ENCODE results near the gene EWSR1.
"Not testable (repeated sequence)": the region's sequence is repeated elsewhere in the genome, so short reads cannot be mapped to it uniquely, and the experiment has no call there.

The EWSR1 gene, protein sequence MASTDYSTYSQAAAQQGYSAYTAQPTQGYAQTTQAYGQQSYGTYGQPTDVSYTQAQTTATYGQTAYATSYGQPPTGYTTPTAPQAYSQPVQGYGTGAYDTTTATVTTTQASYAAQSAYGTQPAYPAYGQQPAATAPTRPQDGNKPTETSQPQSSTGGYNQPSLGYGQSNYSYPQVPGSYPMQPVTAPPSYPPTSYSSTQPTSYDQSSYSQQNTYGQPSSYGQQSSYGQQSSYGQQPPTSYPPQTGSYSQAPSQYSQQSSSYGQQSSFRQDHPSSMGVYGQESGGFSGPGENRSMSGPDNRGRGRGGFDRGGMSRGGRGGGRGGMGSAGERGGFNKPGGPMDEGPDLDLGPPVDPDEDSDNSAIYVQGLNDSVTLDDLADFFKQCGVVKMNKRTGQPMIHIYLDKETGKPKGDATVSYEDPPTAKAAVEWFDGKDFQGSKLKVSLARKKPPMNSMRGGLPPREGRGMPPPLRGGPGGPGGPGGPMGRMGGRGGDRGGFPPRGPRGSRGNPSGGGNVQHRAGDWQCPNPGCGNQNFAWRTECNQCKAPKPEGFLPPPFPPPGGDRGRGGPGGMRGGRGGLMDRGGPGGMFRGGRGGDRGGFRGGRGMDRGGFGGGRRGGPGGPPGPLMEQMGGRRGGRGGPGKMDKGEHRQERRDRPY

DNA sequence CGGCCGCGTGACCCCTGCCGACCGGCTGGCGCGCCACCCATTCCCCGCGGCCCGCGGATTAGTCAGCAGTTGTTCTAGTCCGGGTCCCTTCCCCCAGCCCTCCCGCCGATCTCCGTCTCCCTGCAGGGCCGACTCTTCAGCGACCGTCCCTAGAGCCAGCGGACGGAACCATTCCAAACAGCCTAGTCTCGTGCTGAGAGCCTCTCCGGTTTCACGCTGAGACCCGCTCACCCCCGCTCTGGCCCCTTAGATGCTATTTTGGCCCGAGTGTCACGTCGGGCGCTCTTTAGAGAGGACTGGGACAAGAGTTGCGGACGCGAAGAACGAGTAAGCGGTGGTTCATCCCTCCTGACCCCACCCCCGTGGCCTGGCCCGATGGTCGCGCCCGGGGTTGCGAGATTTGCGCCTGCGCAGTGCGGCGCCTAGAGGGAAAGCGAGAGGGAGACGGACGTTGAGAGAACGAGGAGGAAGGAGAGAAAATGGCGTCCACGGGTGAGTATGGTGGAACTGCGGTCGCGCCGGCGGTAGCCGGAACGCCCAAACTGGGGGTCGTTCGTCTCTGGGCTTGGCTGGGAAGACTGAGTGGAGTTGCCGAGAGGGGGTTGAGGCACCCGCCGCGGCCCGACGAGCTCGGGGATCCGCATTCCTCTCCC is at the start of gene EWSR1, which contains the start of gene RHBDD3:
Gene EWSR1 (plus strand): TSS at position 411 of the 653 bp plus-strand sequence. CDS start 69 bp downstream, at position 480.
Gene RHBDD3 (minus strand): TSS at position 124 of the 653 bp plus-strand sequence. CDS start 2,355 bp downstream, outside the sequence.
- peak; percentile 93 for DNase-seq

DNA sequence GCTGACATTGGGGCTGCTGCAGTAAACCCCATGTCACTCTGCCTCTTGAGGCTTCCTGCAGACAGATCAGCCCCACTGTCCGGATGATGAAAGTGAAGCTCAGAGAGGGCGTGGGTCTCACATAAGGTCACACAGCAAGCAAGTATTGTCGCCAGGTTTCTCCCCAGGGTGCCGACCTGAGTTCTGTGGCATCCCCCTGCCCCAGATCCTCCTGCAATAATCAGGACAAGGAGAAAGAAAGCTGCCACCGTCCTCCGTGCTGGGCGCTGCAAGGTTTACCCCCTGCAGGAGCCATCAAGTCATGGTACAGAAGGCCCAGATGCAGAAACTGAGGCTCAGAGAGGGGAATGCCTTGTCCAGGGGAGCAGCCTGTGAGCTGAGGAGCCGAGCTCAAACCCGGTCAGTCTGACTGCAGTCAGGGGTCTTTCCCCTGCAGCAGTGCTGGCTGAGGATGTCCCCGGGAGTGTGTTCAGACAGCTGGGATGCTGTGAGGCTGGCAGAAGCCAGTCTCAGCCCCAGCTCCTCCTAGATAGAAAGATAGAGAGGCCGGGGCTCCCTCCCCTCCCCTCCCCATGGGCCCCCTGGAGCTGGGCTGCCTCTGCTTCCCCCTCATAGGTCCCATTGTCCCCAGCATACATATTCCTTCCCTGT is 49.2 kb upstream of the EWSR1 start:
- no peak for DNase-seq

DNA sequence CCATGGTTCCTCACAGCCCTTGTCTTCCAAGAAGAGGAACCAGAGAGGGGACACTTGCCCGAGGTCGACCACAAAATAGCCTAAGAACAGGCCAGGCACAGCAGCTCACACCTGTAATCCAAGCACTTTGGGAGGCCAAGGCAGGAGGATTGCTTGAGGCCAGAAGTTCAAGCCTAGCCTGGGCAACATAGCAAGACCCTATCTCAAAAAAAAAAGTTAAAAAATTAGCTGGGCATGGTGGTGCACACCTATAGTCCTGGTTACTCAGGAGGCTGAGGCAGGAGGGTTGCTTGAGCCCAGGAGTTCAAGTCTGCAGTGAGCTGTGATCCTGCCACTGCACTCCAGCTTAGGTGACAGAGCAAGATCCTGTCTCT is 48.7 kb upstream of the EWSR1 start:
- DNase-seq = not testable (repeated sequence)

DNA sequence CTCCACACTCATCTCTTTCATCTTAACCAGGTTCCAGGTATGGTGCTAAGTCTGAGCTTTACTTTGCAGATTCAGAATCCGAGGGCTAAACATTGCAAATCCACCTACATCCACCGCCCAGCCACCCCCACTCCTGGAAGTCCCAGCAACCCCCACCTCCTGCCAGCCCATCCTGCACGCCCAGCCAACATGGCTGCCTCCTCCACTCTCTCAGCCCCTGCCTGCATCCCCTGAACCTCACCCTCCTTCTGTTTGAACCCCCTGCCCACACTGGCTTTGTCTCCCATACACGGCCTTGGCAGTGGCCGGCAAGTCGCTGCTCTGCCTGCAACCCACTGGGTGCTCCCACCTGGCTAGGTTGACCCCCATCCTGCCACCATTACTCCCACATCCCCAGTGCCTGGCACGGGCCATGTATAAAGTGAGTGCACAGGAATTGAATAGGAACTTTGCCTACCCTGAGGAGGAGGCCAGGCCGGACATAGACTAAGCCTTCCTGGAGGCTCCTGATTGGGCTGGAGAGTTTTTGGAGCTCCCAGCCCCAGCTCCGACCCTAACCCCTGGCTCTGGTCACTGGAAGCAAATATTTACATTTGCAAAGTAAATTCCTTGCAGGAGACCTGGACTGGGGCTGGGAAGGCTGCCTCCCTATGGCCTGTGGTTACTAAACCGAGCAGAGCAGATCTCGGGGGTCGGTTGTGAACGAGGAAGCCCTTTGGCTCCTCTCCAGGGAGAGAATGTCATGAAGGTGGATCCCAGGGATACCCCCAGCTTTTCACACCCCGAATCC is 48.0 kb upstream of the EWSR1 start:
- DNase-seq = no peak

DNA sequence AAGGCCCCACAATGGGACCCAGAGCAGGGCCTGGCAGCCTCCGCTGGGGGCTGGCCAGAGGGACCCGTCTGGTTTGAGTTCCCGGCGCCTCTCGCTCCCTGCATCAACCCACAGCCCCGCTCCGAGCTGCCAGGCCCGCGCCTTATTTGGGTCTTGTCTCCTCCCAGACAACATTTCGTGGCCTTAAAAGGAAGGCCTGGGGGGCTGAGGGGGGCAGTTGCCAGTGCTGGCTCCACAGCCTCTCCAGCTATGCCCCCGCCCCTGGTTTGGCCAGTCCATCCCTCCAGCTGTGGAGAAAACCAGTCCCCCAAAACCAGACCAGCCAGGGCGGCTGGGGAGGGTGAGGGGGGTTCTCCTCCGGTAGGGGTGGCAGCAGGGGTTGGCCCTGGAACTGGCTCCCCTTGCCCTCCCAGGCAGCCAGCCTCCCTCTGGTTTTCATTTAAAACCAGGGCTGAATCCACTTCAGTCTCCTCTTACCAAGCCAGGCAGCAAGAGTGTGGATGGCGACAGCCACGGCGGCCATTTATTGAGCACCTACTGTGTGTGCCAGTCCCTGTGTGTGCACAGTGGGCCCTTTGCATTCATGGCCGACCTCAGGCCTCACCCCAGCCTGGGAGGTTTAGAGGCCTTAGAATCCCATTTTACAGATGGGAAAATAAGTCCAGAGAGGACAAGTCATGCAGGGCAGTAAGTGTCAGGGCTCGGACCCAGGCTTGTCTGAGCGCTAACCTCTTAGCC is 43.8 kb upstream of the EWSR1 start:
- no peak for DNase-seq

DNA sequence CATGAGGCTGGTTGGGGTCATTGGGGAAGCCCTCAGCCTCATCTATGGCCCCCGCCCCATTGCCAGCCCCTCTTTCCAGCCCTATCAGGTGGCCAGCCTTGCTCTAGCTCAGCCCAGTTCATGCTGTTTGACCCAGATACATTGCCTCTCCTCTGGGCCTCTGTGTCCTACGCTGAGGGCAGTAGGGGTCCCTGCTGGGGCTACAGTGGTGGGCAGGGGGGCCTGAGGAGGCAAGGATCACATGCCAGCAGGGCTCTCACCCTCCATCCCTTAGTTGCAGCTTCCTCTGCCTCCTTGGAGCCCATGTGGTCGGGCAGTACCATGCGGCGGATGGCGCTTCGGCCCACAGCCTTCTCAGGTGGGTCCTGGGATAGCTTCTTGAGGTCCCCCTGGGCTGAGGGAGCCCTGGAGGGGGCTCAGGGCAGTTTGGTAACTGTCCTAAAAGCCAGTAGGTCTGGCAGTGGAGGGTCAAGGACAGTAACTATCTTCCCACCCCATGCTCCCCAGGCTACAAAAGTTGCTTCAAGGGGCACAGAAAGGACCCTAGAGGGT is 43.1 kb upstream of the EWSR1 start:
- DNase-seq = no peak

DNA sequence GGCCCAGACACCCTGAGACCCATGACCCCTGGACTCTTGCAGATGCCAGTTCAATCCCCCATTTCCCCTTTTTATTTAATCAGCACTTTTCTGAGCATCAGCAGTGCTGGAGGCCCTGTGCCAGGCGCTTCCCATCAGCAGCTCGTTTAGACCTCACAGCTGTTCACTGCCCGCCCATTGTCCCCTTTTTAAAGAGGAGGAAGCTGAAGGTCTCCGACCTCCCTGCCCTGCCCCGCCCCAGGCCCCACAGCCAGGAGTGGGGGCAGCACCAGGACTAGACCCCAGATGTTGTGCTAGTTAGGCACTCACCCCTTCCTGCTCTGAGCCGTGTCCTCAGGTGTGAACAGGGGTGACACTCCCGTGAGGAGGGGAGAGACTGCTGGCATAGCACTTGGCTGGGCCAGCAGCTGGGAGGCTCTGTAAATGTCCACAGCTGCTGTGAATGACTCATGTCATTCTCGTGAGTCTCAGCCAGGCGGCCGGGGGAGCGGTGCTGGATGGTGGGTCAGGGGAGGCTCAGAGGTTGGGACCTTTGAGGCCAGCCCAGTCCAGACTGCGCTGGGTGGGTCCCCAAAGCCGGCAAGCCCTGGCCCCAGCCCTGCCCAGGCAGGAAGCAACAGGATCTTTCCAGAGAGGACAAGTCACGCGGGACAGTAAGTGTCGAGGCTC is 42.5 kb upstream of the EWSR1 start:
- DNase-seq = peak; percentile 52

DNA sequence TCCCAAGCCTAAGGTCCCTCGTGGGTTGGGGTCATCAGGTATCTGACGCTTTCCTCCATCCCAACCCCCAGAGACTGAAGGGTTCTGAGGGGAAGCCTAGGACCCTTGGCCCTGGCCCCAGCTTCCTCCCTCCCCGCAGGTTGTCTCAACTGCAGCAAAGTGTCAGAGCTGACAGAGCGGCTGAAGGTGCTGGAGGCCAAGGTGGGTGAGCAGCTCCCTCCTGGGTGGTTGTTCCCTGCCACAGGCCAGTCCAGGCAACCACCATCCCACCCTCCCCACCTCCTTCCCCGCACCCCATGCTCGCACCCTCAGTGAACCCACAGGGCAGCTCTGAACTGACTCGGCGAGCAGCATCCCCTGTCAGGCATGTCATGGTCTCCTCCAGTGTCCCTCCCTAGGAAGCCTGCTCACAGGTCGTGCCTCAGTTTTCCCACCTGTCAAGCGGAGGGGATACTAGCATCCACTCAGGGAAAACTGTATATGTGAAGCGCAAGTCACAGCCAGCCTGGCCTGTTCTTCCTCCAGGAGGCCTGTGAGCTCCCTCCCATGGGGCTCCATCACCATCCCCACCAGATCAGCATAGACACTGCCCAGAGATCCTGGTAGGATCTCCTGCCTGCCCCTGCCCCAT is 41.6 kb upstream of the EWSR1 start:
- DNase-seq = no peak

DNA sequence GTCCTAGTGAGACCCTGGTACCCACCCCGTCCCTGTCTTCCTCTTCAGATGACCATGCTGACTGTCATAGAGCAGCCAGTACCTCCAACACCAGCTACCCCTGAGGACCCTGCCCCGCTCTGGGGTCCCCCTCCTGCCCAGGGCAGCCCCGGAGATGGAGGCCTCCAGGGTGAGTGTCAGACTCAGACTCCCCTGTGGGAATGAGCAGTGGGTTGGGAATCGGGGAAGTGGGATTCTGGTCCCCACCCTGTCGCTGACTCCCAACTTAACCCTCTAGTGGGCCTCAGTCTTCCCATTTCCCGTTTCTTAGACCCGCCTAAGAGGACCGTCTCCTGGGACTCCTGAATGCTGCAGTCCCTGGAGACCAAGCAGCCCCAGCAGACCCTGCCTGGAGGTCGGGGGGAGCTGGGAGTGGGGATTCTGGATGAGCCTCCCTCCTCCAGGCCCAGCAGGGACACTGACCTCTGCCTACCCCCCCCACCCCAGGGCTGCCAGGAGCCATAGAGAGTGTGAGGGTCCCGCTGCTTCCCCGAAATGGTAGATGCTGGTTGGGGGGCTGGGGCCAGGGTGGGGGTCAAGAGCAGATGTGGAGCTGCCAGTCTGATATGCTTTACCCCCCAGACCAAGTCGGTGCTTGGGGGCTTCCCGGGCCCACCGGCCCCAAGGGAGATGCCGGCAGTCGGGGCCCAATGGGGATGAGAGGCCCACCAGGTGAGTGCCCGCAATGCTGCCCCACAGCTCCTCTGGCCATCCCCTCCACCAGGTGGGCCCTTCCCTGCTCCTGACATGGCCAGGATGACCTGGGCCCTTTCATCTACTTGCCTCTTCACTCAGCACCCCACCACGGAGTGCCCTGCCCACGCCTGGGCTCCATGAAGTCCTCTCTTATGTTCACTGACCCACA is 36.8 kb upstream of the EWSR1 start:
- DNase-seq = no peak

DNA sequence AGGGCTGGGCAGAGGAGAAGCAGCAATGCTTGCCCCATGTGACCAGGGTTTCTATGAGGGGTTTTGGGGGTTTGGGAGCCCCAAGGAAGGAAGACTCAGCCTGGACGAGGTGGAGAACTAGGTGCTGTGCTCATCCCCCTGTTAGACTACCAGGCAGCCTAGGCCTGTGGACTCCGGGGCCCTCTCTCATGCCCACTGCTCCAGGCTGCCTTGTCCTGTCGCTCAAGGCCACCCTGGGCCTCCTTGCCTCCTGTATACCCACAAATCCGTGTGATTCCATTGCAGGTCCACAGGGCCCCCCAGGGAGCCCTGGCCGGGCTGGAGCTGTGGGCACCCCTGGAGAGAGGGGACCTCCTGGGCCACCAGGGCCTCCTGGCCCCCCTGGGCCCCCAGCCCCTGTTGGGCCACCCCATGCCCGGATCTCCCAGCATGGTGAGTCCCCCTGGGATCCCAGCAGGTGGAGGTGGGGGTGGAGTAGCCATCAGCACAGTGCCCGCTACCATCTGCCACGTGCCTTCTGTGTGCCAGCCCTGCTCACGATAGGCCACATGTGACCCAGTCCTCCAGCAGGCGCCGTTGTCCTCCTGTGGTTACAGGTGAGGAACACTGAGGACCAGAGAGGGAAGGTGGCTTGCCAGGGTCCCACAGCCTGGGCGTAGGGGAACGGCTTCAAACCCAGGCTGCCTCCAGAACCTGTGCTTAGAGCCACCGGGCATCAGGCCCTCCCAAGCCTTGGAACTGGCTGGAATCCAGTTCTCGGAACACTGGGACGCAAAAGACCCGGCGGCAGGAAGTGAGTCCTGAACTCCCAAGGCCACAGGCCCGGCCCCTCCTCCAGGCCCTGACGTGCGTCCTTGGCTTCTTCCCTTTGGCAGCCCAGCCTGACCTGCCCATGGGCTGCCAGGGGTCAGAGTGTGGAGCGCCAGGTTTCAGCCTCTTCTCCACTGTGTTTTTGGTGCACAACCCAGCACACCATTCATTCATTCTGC is 35.8 kb upstream of the EWSR1 start:
- no peak for DNase-seq

DNA sequence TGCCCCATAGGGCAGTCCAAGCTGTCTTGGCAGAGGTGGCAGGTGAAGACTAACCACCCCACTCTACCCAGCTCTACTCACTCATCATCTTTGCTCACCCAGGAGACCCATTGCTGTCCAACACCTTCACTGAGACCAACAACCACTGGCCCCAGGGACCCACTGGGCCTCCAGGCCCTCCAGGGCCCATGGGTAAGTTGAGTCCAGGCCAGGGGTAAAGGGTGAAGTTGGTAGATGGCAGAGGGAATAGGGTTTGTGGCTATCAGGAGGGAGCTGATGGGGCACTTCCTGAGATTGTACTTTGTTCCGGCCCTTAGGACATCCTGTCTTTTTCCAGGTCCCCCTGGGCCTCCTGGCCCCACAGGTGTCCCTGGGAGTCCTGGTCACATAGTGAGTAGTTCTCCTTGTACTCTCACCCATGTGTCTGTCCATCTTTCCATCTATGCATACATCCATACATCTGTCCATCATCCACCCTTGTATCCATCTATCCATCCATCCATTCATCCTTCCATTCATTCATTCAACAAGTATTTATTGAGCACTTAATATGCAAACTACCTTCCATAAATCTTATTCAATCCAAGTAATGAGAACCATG is 34.7 kb upstream of the EWSR1 start:
- no peak for DNase-seq

DNA sequence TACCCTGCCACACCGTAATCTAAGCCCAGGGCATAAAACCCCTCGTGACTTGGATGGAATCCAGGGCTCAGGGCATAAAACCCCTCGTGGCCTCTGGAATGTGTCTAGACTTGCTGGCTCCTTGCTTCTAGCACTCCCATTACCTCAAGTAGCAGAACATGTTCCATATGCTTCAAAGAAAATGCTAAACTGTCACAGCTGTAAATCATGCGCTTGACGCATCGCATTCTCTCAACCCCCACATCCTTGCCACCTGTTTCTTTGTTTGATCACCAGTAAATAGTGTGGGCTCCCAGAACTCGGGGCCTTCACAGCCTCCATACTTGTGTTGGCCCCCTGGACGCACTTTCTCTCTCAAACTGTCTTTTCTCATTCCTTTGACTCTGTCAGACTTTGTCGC is 27.6 kb upstream of the EWSR1 start:
- not testable (repeated sequence) for DNase-seq

DNA sequence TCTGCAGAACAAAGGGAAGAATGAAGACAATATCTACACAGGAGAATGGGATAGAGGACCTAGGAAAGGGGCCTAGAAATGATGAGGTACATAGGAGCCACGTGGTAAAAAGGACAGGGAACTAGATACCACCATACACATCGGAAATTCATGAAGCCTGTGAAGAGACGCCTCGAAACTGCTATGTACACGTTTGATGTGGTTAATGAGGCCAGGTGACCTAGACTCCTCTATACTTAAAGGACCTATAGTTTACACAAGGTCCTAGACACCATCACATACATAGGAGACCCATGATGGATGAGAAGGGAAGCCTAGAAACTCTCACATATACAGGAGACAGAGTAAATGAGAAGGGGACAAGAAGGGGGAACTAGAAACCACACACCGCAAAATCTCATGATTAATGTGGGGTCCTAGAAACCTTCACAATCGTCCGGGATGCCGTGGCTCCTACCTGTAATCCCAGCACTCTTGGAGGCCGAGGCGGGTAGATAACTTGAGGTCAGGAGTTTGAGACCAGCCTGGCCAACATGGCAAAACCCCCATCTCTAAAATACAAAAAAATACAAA is 24.1 kb upstream of the EWSR1 start:
- no peak for DNase-seq

DNA sequence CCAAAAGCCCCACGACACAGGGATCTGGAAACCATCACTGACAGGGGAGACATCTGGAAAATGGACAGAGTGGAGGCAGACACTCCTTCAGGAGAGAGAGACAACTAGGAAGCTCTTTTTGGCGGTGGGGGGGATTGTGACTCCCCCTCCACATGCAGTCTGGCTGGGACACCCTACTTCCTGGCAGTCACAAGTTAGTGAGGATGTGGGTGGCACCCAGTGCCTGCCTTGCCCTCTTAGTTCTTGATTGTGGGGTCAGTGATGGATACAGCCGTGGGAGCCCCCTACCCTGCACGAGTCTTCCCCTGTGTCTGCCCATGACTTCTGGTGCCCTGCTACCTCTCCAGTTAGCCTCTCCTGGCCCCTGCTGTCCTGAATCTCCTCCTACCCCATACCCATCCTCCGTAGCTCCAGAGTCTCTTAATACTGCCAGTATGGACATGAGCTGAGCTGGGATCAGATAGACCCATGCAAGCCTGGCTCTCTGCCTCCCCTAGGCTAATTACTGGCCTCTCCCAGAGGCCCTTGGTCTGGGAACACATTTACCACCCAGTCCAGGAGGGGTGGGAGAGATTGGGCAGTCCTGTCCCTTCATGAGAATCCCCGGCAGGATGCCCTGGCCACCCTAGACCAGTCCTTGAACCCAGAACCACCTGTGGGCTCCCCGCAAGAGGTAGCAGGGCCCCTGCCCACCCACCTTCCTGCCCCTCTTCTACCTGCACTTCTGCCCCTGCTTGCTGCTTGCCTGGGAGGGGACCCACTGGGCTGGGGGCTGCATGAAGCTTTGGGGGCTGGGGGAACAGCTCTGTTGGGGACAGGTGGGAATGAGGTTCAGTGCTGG is 23.1 kb upstream of the EWSR1 start:
- no peak for DNase-seq

DNA sequence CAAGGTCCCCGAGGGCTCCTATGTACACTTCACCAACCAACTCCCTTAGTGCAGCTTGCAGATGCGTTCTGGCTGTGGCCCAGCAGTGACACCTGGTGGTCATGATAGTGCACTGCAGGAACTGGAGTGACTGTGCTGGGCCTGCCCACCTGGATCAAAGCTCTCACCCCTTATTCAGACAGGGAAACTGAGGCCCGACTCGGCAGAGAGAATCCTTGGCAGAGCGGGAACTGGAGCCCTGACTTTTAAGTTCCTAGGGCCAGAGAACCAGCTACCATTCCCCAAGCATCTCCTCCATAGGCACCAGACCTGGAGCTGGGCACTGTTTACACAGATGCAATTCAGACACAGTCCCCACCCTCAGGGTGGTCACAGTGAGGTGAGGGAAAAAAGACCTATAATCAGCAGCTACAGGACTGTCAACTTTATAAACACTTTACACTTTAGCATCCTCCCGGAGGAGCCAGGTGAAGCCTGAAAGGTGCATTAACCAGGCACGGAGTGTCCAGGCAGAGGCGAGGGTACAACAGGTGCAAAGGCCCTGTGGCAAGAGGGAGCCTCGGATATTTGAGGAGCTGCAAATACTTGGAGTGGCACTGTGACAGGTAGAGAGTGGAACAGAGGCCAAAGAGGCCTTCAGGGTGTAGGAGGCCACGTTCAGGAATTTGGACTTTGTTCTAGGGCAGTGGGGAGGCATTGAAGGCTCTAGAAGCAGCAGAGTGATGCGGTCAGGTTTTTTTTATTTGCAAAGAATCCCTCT is 22.3 kb upstream of the EWSR1 start:
- peak; percentile 56 for DNase-seq

Data from MV-4-11 (cell line).